Tibial artery (tissue), 4 donors: Measurements from ENCODE around the gene SYNE2.

Experiments used
- DNase-seq, 2 donors: peaks; one replicate each; pipeline ENCODE4 v3.0.0-alpha.2; 2019
- H3K27ac ChIP-seq, 2 donors: fragments of 200-600 bp; sonication (generic) in 1 of 2; 1 replicate in 1 of 2; 2 replicates in 1 of 2; pipeline ENCODE4 v1.5.1; 2018 to 2019; ENCODE audit warnings: mild to moderate bottlenecking in 1 of 2
- H3K27me3 ChIP-seq, 2 donors: fragments of 200-600 bp; sonication (generic) in 1 of 2; one replicate each; pipeline versions ENCODE4 v1.5.1 to v1.6.0; 2016 to 2019
- H3K36me3 ChIP-seq, 3 donors: fragments of 200-600 bp; sonication (generic) in 2 of 3; one replicate each; pipeline ENCODE4 v1.5.1; 2016 to 2019; ENCODE audit warnings: mild to moderate bottlenecking in 2 of 3
- H3K4me1 ChIP-seq, 4 donors: fragments of 200-600 bp; sonication (generic) in 2 of 4; 1 replicate in 3 of 4; 2 replicates in 1 of 4; pipeline ENCODE4 v1.5.1; 2016 to 2019
- H3K4me3 ChIP-seq, 2 donors: fragments of 200-600 bp; sonication (generic) in 1 of 2; 1 replicate in 1 of 2; 2 replicates in 1 of 2; pipeline ENCODE4 v1.5.1; 2018 to 2019; ENCODE audit warnings: mild to moderate bottlenecking in 2 of 2
- H3K9me3 ChIP-seq, 3 donors: fragments of 200-600 bp; sonication (generic) in 1 of 3; one replicate each; pipeline ENCODE4 v1.5.1; 2016 to 2019
- CTCF ChIP-seq, 2 experiments: fragments of 200-600 bp in 1 of 2; fragments of 450-650 bp in 1 of 2; IDR thresholded peaks; one replicate each; pipeline ENCODE4 v1.5.1; 2017 to 2019; ENCODE audit warnings: antibody characterized with exemption in 2 of 2, mild to moderate bottlenecking in 1 of 2, moderate library complexity in 1 of 2
- intact Hi-C: fragments of 100-400 bp; cut with DNase I; formaldehyde crosslinking; loops from one replicate; pipeline ENCODE4 v1.15.0; 2023; ENCODE audit warnings: low total_unique reads

SYNE2 gene

GRCh38 chr14:63939006-63939270, 86.1 kb downstream of the SYNE2 start:
- Histone ChIP-seq H3K9me3 (no peaks in the 10 kb centered on the region), H3K4me1 (peaks cover 0 to 5% (median 0%) of the 10 kb centered on the region in 4 donors), H3K4me3 (no peak overlapping the region), H3K27me3 (no peaks in the 10 kb centered on the region), H3K36me3 (peaks cover 0 to 20% (median 14%) of the 10 kb centered on the region in 3 donors), H3K27ac (no peak overlapping the region)
- DNase-seq: no peak
- TF ChIP-seq CTCF (IDR thresholded peaks at IDR 0.05): no peak
- intact Hi-C loops: no loop called here

- H3K9me3 ChIP-seq: no peaks in the 10 kb centered on the region
- H3K27ac ChIP-seq: no peak overlapping the region
- H3K36me3 ChIP-seq: peaks cover 0 to 20% (median 14%) of the 10 kb centered on the region in 3 donors
- H3K4me3 ChIP-seq: no peak overlapping the region
- peaks cover 0 to 5% (median 0%) of the 10 kb centered on the region in 4 donors for H3K4me1 ChIP-seq
- TF ChIP-seq CTCF (IDR thresholded peaks at IDR 0.05): no peak
- intact Hi-C loops: no loop called here
- H3K27me3 ChIP-seq: no peaks in the 10 kb centered on the region
- no peak for DNase-seq
Observed at GRCh38 chr14:63940387-63940786, 87.6 kb downstream of the SYNE2 start.

DNA sequence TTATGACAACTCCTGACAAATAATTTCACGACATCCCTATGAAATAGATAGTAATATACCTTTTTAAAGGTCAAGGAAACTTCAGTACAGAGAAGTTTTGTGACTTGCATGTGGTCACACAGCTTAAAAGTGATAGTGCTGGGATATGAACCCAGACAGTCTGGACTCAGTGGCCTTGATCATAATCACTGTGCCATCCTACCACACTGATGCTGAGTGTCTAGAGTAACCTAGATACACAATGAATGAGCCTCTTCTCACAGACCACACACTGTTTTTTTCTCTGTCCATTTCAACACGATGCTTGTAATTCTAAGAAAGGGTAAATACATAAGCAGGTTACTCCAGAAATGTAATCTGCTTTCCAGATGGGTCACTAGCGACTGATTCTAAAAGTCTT, 88.2 kb downstream of the SYNE2 start:
- peaks cover 0 to 25% (median 14%) of the 10 kb centered on the region in 3 donors for H3K36me3 ChIP-seq
- no peaks in the 10 kb centered on the region for H3K27me3 ChIP-seq
- H3K9me3 ChIP-seq: no peaks in the 10 kb centered on the region
- peaks cover 0 to 5% (median 0%) of the 10 kb centered on the region in 4 donors for H3K4me1 ChIP-seq
- no peak for DNase-seq
- intact Hi-C loops: no loop called here
- no peak overlapping the region for H3K27ac ChIP-seq
- no peak for TF ChIP-seq CTCF (IDR thresholded peaks at IDR 0.05)
- H3K4me3 ChIP-seq: no peak overlapping the region

- H3K36me3 ChIP-seq: peaks cover 23 to 58% (median 31%) of the 10 kb centered on the region in 3 donors
- no peak for TF ChIP-seq CTCF (IDR thresholded peaks at IDR 0.05)
- no peak overlapping the region for H3K4me3 ChIP-seq
- DNase-seq: no peak
- H3K4me1 ChIP-seq: no peaks in the 10 kb centered on the region
- no peak overlapping the region for H3K27ac ChIP-seq
- no peaks in the 10 kb centered on the region for H3K27me3 ChIP-seq
- intact Hi-C loops: no loop called here
- H3K9me3 ChIP-seq: no peaks in the 10 kb centered on the region
Observed at GRCh38 chr14:63949696-63950095, 96.9 kb downstream of the SYNE2 start.

- Histone ChIP-seq H3K4me3 (no peak overlapping the region), H3K9me3 (no peaks in the 10 kb centered on the region), H3K27me3 (no peaks in the 10 kb centered on the region), H3K4me1 (no peaks in the 10 kb centered on the region), H3K27ac (no peak overlapping the region), H3K36me3 (peaks cover 23 to 63% (median 35%) of the 10 kb centered on the region in 3 donors)
- intact Hi-C loops: no loop called here
- DNase-seq: no peak
- no peak for TF ChIP-seq CTCF (IDR thresholded peaks at IDR 0.05)
Observed at GRCh38 chr14:63951021-63951420, 98.2 kb downstream of the SYNE2 start.

- Histone ChIP-seq H3K9me3 (no peaks in the 10 kb centered on the region), H3K36me3 (peaks cover 23 to 66% (median 39%) of the 10 kb centered on the region in 3 donors), H3K4me1 (no peaks in the 10 kb centered on the region), H3K4me3 (no peak overlapping the region), H3K27ac (no peak overlapping the region), H3K27me3 (no peaks in the 10 kb centered on the region)
- intact Hi-C loops: no loop called here
- TF ChIP-seq CTCF (IDR thresholded peaks at IDR 0.05): no peak
- DNase-seq: no peak
Observed at GRCh38 chr14:63951429-63951828, 98.6 kb downstream of the SYNE2 start.
